Measurements from ENCODE around the gene CAMKK2.

CAMKK2 gene

DNA sequence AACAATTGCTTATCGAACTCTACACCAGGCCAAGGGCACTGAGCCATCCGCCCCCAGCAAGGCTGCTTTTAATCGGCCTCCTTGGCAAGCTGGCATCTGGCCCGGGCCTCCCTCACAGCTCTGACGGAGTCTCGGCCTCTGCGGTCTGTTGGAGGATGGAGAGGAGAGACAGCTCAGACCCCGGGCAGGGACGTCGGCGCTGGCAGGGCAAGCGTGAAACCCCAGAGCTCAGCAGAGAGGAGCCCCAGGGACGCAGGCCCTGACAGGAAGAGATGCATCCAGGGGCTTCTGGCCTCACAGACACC lies 17.5 kb downstream of the CAMKK2 start:
- no peaks in the 10 kb centered on the region for H3K27me3 ChIP-seq (replicated peaks)
- DNase-seq = no peak
- no peak overlapping the region for H3K27ac ChIP-seq
- no peak overlapping the region for H3K4me3 ChIP-seq (ENCODE audit: low read depth, low read length)
- peaks cover 7% of the 10 kb centered on the region for H3K36me3 ChIP-seq (replicated peaks)
- TF ChIP-seq, protein P1, sequence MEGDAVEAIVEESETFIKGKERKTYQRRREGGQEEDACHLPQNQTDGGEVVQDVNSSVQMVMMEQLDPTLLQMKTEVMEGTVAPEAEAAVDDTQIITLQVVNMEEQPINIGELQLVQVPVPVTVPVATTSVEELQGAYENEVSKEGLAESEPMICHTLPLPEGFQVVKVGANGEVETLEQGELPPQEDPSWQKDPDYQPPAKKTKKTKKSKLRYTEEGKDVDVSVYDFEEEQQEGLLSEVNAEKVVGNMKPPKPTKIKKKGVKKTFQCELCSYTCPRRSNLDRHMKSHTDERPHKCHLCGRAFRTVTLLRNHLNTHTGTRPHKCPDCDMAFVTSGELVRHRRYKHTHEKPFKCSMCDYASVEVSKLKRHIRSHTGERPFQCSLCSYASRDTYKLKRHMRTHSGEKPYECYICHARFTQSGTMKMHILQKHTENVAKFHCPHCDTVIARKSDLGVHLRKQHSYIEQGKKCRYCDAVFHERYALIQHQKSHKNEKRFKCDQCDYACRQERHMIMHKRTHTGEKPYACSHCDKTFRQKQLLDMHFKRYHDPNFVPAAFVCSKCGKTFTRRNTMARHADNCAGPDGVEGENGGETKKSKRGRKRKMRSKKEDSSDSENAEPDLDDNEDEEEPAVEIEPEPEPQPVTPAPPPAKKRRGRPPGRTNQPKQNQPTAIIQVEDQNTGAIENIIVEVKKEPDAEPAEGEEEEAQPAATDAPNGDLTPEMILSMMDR (IDR thresholded peaks at IDR 0.05; ENCODE audit: low read depth, low read length, missing control alignments) = no peak
- in situ Hi-C loops (cut with HindIII; ENCODE audit: low pct_ligation_motif_present, low sequenced_read_pairs) = no loop called here

DNA sequence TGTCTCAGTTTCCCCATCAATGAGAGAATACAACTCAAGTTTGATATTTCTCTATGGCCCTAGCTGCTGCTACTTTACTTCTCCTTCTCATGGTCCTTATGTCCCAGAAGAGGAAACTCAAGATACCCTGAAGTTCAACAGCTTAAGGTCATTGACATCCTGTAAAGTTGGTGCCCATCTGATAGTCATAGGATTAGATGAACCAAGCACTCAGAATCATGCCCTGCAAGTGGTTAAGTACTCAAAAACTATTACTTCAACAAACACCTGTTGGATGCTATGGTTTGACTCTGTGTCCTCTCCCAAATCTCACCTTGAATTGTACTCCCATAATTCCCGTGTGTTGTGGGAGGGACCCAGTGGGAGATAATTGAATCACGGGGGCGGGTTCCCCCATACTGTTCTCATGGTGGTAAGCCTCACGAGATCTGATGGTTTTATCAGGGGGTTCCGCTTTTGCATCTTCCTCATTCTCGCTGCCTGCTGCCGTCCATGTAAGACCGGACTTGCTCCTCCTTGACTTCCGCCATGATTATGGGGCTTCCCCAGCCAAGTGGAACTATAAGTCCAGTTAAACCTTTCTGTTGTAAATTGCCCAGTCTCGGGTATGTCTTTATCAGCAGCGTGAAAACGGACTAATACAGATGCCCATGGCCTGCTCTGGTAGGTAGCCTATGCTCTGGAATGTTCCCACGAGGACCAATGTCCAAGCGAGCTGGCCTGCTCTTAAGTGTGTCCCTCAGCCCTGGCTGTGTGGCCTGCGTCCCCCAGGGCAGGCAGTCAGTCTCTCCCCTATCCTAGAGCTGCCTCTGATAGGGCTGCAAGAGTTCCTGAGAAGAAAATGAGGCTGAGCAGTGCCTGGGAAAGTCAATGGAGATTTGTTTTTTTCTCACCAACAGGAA lies 18.1 kb downstream of the CAMKK2 start:
- Histone ChIP-seq H3K4me3 (ENCODE audit: low read depth, low read length) (no peak overlapping the region), H3K27me3 (replicated peaks) (no peaks in the 10 kb centered on the region), H3K27ac (no peak overlapping the region), H3K36me3 (replicated peaks) (peaks cover 10% of the 10 kb centered on the region)
- DNase-seq = no peak
- in situ Hi-C loops (cut with HindIII; ENCODE audit: low pct_ligation_motif_present, low sequenced_read_pairs) = no loop called here
- TF ChIP-seq, protein P1 (IDR thresholded peaks at IDR 0.05; ENCODE audit: low read depth, low read length, missing control alignments) = no peak

DNA sequence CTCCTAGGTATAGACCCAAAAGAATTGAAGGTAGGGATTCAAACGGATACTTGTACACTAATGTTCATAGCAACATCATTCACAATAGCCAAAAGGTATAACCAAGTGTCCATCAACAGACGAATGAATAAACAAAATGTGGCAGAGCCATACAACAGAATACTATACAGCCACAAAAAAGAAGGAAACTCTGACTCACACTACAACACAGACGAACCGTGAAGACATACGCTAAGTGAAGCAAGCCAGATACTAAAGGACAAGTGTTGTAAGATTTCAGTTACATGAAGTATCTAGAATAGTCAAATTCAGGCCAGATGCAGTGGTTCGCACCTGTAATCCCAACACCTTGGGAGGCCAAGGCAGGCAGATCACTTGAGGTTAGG lies 19.1 kb downstream of the CAMKK2 start:
- peak overlapping the region; percentile 53 for H3K27ac ChIP-seq
- H3K27me3 ChIP-seq (replicated peaks) = no peaks in the 10 kb centered on the region
- peaks cover 6% of the 10 kb centered on the region for H3K36me3 ChIP-seq (replicated peaks)
- no peak for DNase-seq
- no peak overlapping the region for H3K4me3 ChIP-seq (ENCODE audit: low read depth, low read length)
- TF ChIP-seq, protein P1 (IDR thresholded peaks at IDR 0.05; ENCODE audit: low read depth, low read length, missing control alignments) = no peak
- in situ Hi-C loops (cut with HindIII; ENCODE audit: low pct_ligation_motif_present, low sequenced_read_pairs) = no loop called here

DNA sequence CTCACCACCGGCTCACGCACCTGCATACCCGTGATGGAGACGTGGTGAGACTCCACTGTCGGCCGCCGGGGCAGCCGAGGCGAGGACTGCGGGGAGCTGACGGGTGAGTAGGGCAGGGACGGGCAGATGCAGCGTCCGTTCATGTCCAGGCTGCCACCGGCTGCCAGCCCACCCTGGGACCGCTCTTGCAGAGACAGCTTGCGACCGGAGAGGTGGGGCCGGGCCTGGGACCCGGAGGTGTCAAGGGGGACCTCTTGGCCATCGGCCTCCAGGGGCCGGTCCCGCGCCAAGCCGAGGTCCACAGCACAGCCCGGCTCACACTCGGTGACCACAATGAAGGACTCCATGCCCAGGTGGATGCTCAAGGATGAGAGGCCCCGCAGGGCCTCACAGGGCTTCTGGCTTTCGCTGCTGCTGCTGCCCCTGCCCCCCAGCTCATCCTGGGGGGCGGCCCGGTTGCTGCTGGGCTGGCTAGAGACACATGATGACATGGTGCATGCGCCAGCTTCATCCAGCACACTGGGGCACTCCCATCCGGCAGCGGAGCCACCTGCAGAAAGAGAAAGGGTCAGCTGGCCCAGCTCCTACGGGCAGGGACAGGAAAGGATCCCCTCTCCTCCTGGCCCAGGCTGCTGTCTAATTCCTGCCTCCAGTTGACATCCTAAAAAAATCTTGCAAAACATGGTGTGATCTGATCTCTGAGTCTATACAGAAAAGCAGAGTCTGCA lies 22.3 kb downstream of the CAMKK2 start:
- H3K27me3 ChIP-seq (replicated peaks) = no peaks in the 10 kb centered on the region
- TF ChIP-seq, protein P1 (IDR thresholded peaks at IDR 0.05; ENCODE audit: low read depth, low read length, missing control alignments) = no peak
- no peak overlapping the region for H3K4me3 ChIP-seq (ENCODE audit: low read depth, low read length)
- peaks cover 12% of the 10 kb centered on the region for H3K36me3 ChIP-seq (replicated peaks)
- no peak for DNase-seq
- no peak overlapping the region for H3K27ac ChIP-seq
- in situ Hi-C loops (cut with HindIII; ENCODE audit: low pct_ligation_motif_present, low sequenced_read_pairs) = no loop called here

DNA sequence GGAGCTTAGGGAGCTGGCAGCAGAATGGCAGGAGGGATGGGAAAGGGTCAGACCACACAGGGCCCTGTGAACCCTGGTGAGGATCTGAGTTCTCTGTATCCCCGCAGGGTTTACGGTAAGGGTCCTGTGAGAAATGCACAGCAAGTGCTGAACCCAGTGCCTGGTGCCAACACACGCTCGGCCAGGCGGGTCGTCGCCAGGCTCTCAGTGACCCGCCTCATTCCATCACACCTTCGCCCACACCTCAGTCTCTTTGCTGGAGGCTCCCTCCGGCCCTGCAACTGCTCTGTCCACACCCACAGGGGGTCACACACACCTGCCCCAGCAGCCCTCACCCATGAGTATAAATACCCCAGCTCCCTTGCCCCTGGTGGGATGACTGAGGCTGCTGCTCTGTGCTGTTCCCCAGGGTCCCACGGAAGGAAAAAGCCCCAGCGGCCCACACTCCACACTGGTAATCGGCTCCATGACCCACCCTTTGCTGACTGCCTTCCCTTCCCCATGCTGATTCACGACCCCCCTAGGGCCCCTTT lies 23.1 kb downstream of the CAMKK2 start:
- DNase-seq = no peak
- Histone ChIP-seq H3K4me3 (ENCODE audit: low read depth, low read length) (no peak overlapping the region), H3K36me3 (replicated peaks) (peaks cover 18% of the 10 kb centered on the region), H3K27ac (no peak overlapping the region), H3K27me3 (replicated peaks) (no peaks in the 10 kb centered on the region)
- in situ Hi-C loops (cut with HindIII; ENCODE audit: low pct_ligation_motif_present, low sequenced_read_pairs) = no loop called here
- TF ChIP-seq, protein P1 (IDR thresholded peaks at IDR 0.05; ENCODE audit: low read depth, low read length, missing control alignments) = no peak

All from brain microvascular endothelial cell (primary cell).